Glutamatergic neuron (in vitro differentiated cells): ENCODE results near the gene GLIPR1. TPM values are rescaled to one million over a fixed set of nuclear protein-coding genes. Genes with fewer than 3 reads are reported as not detected.
"Not testable (repeated sequence)": the region's sequence is repeated elsewhere in the genome, so short reads cannot be mapped to it uniquely, and the experiment has no call there.

Experiments
- DNase-seq: peaks from one replicate; pipeline ENCODE4 v3.0.0; 2022
- H3K27ac Mint-ChIP-seq: one replicate; pipeline ENCODE4 v1.8.0; 2020; ENCODE audit warnings: mild to moderate bottlenecking, mixed read lengths, inconsistent platforms; ENCODE audit not compliant: unreplicated experiment
- H3K27me3 Mint-ChIP-seq: one replicate; pipeline ENCODE4 v1.8.0; 2020; ENCODE audit warnings: mild to moderate bottlenecking, moderate library complexity, mixed read lengths, inconsistent platforms; ENCODE audit not compliant: unreplicated experiment
- H3K36me3 Mint-ChIP-seq: one replicate; pipeline ENCODE4 v1.8.0; 2020; ENCODE audit warnings: mild to moderate bottlenecking, mixed read lengths, inconsistent platforms; ENCODE audit not compliant: unreplicated experiment
- H3K4me1 Mint-ChIP-seq: one replicate; pipeline ENCODE4 v1.8.0; 2020; ENCODE audit warnings: mild to moderate bottlenecking, low read depth, mixed read lengths, inconsistent platforms; ENCODE audit not compliant: unreplicated experiment
- H3K4me3 Mint-ChIP-seq: one replicate; pipeline ENCODE4 v1.8.0; 2020; ENCODE audit warnings: mild to moderate bottlenecking, mixed read lengths, inconsistent platforms; ENCODE audit not compliant: unreplicated experiment
- H3K9me3 Mint-ChIP-seq: one replicate; pipeline ENCODE4 v1.8.0; 2020; ENCODE audit warnings: mild to moderate bottlenecking, moderate library complexity, mixed read lengths, inconsistent platforms; ENCODE audit not compliant: unreplicated experiment
- total RNA-seq: library from RNA; stranded (reverse); fragmentation: NEBNext Ultra II Directional; extraction: Animal tissue kit (Norgen Biotek cat#: 25700); gene quantifications from one replicate; pipeline ENCODE4 v1.2.1, GENCODE V29; 2021; ENCODE audit not compliant: unreplicated experiment
- TF ChIP-seq, protein P1 (sequence below): fragments of 200-600 bp; sonication (generic); IDR thresholded peaks from one replicate; pipeline ENCODE4 v1.5.0; 2021; ENCODE audit not compliant: partially characterized antibody, unreplicated experiment

The GLIPR1 gene
- total RNA-seq, 1 donor from 2014 or later = 0.25 TPM

DNA sequence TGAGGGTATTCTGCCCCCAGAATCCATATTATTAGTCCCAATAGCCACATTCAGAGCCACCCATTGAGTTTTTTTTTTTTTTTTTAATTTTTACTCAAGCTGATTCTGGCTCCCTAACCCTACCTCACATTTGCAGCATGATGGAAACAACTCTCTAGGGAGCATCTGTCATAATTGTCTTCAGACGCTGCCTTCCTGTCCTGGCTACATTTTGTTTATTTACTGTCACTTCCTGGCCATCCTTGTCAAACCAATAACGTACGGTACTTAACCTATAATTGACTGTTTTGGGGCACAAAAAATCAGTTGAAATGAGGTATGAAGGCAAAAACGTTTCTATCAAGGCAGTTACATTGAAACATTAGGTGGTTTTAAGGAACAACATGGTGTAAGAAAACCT is 2.1 kb downstream of the GLIPR1 start:
- no peak overlapping the region for H3K4me3 Mint-ChIP-seq
- DNase-seq = no peak
- H3K4me1 Mint-ChIP-seq = peaks cover 6% of the 10 kb centered on the region
- H3K27me3 Mint-ChIP-seq = no peaks in the 10 kb centered on the region
- H3K27ac Mint-ChIP-seq = no peak overlapping the region
- H3K9me3 Mint-ChIP-seq = no peaks in the 10 kb centered on the region
- H3K36me3 Mint-ChIP-seq = no peaks in the 10 kb centered on the region
- TF ChIP-seq, protein P1, sequence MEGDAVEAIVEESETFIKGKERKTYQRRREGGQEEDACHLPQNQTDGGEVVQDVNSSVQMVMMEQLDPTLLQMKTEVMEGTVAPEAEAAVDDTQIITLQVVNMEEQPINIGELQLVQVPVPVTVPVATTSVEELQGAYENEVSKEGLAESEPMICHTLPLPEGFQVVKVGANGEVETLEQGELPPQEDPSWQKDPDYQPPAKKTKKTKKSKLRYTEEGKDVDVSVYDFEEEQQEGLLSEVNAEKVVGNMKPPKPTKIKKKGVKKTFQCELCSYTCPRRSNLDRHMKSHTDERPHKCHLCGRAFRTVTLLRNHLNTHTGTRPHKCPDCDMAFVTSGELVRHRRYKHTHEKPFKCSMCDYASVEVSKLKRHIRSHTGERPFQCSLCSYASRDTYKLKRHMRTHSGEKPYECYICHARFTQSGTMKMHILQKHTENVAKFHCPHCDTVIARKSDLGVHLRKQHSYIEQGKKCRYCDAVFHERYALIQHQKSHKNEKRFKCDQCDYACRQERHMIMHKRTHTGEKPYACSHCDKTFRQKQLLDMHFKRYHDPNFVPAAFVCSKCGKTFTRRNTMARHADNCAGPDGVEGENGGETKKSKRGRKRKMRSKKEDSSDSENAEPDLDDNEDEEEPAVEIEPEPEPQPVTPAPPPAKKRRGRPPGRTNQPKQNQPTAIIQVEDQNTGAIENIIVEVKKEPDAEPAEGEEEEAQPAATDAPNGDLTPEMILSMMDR = no peak

DNA sequence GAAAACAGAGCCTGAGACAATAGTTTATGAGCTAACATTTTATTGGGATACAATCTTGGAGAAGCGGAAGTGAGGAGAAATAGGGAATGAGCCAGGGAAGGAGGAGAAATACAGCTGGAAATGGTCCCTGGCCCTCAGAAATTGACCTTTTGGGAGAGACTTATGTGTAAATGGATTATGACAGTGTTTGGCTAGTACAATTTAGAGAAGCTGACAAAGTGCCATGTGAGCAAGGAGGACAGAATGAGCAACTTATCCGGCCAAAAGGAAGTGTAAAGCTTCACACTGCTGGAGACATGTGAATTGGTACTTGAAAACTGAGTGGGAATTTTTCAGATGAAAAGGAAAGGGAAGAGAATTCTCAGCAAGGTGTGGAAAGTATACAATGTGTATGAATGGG is 2.9 kb downstream of the GLIPR1 start:
- H3K4me1 Mint-ChIP-seq = peaks cover 6% of the 10 kb centered on the region
- H3K27me3 Mint-ChIP-seq = no peaks in the 10 kb centered on the region
- TF ChIP-seq, protein P1 = no peak
- no peak overlapping the region for H3K27ac Mint-ChIP-seq
- no peak for DNase-seq
- no peaks in the 10 kb centered on the region for H3K9me3 Mint-ChIP-seq
- H3K36me3 Mint-ChIP-seq = no peaks in the 10 kb centered on the region
- no peak overlapping the region for H3K4me3 Mint-ChIP-seq

DNA sequence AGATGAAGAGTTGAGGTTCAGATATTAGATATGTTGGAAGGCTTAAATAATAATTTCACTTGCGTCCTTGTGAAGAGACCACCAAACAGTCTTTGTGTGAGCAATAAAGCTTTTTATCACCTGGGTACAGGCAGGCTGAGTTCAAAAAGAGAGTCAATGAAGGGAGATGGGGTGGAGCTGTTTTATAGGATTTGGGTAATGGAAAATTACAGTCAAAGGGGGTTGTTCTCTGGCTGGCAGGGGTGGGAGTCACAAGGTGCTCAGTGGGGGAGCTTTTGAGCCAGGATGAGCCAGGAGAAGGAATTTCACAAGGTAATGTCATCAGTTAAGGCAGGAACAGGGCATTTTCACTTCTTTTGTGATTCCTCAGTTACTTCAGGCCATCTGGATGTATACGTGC is 3.9 kb downstream of the GLIPR1 start:
- H3K4me1 Mint-ChIP-seq, H3K27ac Mint-ChIP-seq, H3K27me3 Mint-ChIP-seq, H3K36me3 Mint-ChIP-seq, DNase-seq, H3K4me3 Mint-ChIP-seq, H3K9me3 Mint-ChIP-seq: not testable (repeated sequence)

DNA sequence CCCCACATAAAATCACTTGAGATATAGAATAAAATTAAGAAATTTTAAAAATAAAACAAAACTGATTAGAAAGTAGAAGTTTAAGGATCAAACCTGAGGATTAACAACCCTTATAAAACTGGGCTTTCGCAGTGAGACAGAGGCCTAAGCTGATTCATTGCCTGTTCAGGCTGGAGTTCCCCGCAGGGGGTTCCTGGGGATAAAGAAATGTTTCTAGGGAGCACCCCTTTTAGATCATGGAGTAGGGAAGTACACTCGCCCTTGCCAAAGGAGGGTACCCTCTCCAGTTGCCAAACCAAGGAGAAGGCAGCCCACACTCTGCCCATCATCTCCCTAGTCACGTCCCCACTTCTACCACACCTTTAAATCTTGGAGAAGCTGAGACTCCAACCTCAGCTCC is 6.8 kb downstream of the GLIPR1 start:
- no peaks in the 10 kb centered on the region for H3K27me3 Mint-ChIP-seq
- no peak overlapping the region for H3K27ac Mint-ChIP-seq
- no peak for DNase-seq
- TF ChIP-seq, protein P1 = no peak
- peaks cover 2% of the 10 kb centered on the region for H3K9me3 Mint-ChIP-seq
- no peaks in the 10 kb centered on the region for H3K36me3 Mint-ChIP-seq
- H3K4me3 Mint-ChIP-seq = no peak overlapping the region
- peaks cover 6% of the 10 kb centered on the region for H3K4me1 Mint-ChIP-seq

DNA sequence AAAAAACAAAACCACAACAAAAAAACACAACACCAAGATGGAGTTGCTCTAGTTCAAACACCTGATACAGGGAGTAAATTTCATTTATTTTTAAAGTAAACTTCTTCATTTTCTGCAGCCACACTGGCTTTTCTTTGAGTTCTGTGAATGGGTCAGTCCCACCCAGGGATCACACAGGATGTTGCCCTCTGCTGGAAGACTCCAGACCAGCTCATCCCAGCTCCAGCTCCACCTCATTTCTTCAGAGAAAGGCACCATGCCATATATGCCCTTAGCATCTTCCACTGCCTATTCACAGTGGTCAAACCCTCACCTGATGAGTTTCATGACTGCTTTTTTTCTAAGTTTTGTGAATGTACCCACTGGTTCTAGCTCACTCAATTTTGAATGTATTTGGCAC is 8.0 kb downstream of the GLIPR1 start:
- peak; percentile 35 for DNase-seq
- H3K27me3 Mint-ChIP-seq = no peaks in the 10 kb centered on the region

More for the DNA sequence above, 8.0 kb downstream of the GLIPR1 start:
- peaks cover 2% of the 10 kb centered on the region for H3K9me3 Mint-ChIP-seq
- TF ChIP-seq, protein P1 = peak; percentile 42
- no peak overlapping the region for H3K4me3 Mint-ChIP-seq
- no peaks in the 10 kb centered on the region for H3K36me3 Mint-ChIP-seq
- H3K27ac Mint-ChIP-seq = no peak overlapping the region
- peaks cover 4% of the 10 kb centered on the region for H3K4me1 Mint-ChIP-seq
